Activated T-helper 1 cell treated with anti-CD3 and anti-CD28 coated beads, Interleukin-2, amount 50 U/mL, for 16 hours (primary cell): ENCODE data around the gene TRIM46.
"Not testable (repeated sequence)": the region's sequence is repeated elsewhere in the genome, so short reads cannot be mapped to it uniquely, and the experiment has no call there.

Experiments
- DNase-seq, 2 donors: peaks; one replicate each; pipeline ENCODE4 v3.0.0-alpha.2; 2020; ENCODE audit warnings: low read depth in 1 of 2, low spot score in 1 of 2

The TRIM46 gene

DNA sequence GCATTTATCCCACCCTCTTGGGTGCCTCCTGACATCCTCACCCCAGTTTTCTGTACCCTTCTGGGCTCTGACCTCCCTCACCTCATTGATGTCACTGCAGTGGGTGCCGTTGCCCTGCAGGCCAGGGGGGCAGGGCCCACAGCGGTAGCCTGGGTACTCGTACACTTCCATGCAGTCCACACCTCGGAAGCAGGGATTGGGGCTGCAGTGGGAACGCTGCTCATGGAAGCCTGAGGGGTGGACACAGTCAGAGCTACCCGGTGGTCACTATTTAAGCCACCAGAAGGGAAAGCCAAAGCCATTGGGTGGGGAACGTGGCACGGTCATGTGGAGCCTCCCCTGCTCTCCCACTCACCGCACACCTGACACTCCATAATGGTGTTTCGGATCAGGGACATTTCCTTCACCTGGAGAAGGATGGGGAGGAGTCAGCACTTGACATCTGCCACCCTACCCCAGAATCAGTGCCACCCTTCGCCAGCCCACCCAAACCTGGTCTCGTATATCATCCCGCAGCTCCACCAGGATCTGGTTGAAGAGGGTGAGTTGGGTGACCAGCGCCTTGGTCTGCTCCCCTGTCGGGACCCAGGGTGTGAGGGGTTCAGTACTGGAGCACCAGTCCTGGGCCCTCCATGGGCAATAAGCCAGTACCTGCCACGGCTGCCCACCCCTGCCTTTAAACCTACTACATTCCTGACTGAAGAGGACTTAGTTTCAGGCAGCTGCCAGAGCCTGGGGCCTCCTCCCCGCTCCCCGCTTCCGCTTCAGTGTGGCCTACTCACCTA, 29.3 kb downstream of the TRIM46 start:
- DNase-seq, result no peak

DNA sequence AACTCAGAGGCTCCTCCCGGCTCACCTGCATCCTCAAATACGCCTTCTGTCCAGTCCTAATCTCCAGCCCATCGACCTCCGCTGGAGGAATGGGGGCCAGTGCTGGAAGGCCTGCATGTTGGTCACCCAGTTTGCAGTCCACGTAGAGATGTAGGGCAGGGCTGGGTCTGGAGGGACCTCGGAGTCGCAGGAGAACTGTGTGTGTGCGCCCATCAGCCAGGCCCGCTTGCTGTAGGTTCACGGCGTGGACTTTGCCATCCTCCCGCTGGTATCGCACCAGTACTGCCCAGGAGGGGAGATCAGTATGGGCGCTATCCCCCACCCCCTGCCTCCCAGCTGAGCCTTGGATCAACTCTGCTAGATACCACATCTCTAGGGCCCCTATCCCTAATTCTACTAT, 31.4 kb downstream of the TRIM46 start:
- no peak for DNase-seq

DNA sequence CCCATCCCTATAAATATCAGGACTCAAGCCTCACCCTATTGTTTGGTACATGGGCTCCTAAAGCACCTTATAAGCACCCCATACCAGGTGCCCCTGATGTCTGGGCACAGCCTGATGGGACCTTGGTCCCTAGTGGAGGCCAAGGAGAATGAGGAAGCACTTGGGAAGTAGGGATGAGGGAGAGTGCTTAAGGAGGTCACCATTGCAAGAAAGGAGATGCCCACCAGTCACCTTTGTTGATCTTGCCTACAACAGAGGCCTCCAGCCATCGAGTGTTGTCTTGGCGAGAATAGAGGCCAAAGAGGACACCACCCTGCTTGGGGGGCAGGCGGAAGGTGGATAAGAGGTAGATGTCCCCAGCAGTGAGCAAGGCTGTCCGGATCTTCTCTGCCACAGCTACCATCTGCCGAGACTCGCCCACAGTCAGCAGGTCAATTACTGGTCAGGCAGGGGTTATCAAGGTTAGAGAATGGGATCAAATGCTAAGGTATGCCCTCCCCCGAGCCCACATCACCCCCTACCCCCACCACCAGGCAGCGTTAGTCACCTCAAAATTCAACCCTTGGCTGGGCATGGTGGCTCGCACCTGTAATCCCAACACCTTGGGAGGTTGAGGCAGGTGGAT, 32.4 kb downstream of the TRIM46 start:
- DNase-seq, result no peak

DNA sequence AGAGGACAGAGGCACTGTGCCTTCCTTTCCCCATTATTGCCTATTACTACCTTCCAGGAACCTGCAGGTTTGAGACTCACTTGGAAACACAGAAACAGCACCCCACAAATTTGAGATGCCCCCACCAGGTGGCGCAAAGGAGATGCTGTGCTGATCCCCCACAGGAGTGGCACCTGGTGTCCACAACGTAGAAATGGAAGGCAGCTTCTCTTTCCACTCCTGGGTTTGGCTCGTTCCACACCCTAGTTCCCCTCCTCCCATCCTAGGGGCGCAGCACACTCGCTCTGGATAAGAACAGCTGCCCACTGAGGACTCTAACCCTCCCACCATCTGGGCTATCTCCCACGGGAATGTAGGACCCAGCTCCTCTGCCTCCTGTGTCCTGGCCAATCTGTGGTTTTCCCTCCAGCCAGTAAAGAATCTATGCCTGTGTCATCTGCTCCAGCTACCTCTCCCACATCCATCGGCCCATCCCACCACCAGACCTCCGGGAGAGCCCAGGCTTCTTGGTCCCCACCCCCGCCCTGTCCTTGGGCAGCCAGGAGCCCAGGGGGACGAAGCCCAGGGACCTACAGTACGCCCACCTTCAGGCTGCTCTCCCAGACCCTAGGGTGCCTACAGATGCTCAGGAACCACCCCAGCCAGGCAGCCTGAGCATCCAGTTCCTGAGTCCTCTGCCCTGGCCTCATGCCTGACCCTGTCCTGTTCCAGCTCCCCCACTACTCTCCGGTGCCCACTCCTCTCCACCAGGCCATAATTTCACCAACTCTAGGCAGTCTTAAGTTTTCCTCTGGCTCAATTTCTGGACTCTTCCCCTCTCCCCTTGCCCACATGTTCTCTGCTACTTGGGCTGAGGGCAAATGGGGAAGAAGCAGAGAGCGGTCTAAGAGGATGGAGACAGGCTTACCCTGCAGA, 33.5 kb downstream of the TRIM46 start:
- DNase-seq, result peak; percentile 82 to 91

DNA sequence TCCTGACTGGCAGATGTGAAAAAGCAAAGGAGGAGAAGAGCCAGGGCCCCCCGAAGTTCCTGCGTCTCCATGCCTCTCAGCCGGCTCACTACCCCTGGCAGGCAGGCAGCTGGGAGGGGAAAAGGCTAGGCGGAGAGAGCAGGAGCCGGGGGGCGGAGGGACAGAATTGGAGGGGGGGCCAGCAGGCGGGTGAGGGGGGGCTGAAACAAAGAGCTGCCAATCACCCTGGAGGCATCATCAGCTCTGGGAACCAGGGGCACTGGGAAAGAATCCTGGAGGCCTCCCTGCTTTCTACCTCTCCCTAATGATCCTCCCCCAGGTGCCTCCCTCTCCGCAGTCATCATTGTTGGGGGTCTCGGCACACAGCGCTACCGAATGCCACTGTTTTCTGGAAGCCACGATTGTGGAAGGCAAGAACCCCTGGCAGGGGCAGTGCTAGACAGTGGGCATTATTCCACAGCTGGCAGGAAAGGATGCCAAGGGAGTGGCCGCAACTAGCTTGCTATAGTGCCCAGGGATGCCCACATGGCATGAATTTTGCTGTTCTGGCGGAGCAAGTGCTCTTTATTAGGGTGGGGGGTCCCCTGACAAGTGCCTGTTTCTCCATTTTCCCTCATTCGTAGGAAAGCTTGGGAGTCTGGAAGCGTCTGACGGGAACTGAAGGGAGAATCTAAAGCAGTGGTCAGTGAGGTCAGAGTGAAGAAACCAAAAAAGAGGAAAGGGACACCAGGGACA, 34.3 kb downstream of the TRIM46 start, which contains the start of gene THBS3:
Gene THBS3, minus strand, starts transcription at position 92 of the 735 bp plus-strand sequence. Its CDS starts 21 bp downstream, at position 71.
- DNase-seq, result no peak

DNA sequence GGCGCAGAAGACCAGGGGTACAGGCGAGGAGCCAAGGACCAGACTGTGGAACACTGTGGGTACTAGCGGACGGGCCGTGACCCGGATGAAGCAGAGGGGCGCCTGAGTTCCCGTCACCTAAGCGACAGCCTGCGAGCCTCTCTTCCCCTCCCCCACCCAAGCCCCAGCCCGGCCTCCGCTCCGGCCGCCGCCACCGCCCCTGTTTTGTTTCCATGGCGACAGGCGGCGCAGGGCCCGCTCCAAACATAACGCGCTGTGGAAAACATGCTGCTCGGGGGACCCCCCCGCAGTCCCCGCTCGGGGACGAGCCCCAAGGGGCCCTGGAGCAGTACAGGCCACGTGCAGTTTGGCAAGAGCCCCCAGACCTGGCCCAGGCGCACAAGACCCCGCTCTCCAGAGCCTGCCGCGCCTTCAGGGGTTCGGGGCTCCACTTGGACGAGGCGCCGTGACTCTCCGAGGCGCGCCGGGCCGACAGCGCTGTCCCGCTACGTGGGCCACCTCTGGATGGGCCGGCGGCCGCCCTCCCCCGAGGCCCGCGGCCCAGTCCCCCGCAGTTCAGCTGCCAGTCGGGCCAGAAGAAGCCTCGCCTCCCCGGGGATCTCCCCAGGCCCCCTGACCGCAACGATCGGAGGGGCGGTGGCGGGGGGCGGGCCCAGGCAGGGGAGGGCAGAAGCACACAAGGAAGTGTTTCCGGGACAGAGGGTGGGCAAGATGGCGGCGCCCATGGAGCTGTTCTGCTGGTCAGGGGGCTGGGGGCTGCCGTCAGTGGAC, 35.1 kb downstream of the TRIM46 start, which contains the start of gene MTX1:
Gene MTX1, plus strand, starts transcription at position 155 of the 771 bp plus-strand sequence. Its CDS starts 110 bp downstream, at position 265.
- DNase-seq, result peak; percentile 72 to 85

DNA sequence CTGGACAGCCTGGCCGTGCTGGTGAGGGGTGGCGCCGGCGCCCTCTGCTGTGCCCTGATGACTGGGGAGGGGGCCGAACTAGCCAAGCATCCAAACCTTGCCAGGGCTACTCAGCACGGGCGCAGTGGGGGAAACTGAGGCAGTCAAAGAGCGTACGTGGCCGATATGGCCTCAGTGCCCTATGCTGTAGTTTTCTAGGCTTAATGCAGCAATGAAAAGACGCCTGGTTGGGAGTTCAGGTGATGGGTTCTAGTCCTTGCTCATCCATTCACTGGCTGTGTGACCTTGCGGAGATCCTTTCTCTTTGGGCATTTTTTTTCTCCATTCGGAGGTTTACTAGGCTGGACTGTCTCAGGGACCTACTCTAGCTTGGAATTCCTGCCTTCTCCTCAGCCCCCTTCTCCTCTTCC, 35.7 kb downstream of the TRIM46 start:
- no peak for DNase-seq

DNA sequence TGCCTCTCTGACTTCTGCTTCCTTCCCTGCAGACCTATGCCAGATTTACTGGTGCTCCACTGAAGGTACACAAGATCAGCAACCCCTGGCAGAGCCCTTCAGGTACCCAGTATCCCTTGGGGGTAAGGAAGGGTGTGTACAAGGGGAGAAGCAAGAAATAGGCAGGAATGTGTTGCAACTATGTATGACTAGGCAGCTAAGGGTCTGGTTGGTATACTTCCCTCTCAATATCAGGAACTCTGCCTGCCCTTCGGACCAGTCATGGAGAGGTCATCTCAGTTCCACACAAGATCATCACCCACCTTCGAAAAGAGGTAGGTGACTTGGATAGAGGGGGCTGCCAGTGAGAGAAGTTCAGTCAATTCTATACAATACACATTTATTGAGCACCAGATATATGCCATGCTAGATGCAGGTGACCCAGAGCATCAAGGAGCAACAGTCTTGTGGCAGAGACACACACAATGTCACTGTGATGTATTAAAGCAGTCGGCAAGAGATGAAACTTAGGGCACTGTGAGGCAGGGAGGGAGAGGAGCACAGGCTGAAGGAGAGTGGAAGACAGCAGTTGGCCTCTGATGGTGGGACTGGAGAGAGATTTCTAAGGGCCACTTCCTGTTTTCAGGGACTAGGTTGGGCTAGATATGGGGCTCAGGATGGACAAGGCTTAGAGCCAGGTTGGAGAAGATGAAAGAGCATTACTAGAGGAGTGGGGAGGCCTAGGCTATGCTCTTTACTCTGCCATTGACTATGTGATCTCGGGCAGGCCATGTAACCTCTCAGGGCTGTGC, 36.9 kb downstream of the TRIM46 start:
- no peak for DNase-seq

DNA sequence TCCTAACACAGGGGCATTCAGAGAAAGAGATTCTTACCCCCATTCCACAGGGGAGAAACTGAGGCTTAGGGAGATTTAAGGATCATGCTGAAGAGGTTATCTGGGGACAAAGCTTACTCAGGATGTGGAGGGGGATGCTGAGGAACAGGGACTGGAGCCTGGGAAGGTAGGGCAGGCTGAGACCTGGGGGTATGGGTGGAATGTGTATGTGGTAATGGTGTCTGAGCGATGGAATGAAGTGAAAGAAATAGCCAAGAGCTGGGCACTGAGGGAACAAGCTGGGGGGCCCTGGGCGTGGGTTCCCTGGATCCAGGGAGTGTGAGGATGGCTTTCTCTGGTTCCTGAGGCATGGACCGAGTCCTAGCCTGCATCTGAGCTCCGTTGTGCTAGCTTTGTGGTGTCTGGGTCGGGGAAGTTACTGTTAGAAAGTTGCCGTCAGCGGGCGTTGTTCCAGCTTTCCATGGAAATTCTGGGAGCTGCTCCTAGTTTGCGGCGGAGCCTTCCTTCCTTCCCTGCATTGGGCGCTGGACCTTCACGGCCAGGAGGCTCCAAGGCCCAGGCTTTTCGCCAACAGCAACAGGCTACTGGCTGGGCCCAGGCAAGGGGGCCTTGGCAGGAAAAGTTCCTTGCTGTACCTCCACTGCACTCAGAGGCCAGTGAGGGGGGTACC, 37.9 kb downstream of the TRIM46 start:
- DNase-seq, result not testable (repeated sequence)

DNA sequence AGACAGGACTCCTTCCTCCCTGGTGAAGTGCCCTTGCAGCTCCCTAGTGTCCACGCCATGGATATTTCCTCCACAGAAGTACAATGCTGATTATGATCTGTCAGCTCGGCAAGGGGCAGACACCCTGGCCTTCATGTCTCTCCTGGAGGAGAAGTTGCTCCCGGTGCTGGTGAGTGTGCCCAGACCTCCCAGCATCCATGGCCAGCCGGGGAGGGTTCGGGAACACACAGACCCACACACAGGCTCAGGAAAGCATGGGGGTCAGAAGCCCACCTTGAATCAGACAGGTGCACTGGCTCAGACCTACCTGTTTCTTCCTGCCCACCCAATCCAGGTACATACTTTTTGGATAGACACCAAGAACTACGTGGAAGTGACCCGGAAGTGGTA, 38.4 kb downstream of the TRIM46 start:
- DNase-seq, result not testable (repeated sequence)

DNA sequence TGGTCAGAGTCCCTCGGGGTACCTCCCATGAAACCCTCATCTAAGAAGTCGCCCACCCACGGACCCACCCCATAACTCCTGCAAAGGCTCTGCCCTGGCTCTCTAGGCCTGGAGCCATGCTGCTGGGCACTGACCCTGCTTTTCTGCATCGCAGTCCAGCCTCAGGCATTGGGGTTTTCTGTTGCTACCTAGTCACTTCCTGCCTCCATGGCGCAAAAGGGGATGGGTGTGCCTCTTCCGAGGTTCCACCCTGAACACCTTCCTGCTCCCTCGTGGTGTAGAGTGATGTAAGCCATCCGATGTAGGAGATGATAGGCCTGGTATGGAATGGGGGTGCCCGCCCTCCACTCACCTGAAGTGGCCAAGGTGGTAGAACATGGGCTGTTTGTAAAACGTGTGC, 41.1 kb downstream of the TRIM46 start:
- not testable (repeated sequence) for DNase-seq

DNA sequence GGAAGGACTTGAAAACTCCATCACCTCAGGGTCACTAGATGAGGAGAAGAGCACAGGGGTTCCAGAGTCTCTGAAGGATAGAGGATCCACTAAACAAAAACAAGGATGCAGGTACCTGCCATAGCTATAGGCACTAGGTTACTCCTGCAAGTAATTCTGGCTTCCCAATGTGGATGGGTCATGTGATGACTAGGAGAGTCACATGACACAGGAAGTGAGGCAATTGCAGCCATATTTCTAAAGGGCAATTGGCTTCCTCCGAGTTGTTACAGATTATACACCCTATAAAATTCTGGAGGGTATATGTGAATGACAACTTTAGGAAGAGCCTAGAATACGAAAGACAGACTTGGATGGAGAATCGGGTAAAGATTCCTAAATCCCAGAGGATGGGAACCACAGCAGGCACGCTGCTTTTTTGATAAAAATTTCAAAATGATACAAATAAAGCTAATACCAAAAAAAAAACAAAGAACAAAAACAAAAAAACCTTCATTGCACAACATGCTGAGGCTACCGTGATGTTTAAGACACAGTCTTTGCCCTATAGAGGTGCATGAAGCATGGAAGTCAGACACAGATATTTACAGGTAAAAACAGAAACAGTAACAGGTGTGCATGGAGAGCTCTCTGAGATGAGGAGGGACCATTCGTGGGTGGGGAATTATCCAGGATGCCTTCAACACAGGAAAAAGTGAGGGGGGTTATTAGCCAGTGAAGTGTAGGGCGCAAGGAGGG, 45.4 kb downstream of the TRIM46 start:
- no peak for DNase-seq

DNA sequence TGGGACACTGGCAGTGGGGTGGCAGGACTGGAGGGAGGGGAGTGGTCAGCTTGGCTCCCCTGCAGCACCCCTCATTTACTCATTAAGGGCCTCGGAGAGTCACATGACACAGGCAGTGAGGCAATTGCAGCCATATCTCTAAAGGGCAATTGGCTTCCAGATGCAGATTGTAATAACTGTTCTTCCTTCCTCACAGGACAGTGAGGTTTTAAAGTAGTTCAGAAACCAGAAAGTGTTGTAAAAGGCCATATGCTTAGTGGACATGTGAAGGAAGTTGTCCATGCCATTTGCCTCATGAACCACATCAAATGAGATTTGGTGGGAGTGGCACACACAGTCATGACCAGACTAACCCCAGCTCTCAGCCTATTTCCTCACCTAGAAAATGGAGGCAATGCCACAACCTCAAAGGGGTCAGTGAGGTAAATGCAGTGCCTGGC, 46.0 kb downstream of the TRIM46 start:
- DNase-seq, result no peak

DNA sequence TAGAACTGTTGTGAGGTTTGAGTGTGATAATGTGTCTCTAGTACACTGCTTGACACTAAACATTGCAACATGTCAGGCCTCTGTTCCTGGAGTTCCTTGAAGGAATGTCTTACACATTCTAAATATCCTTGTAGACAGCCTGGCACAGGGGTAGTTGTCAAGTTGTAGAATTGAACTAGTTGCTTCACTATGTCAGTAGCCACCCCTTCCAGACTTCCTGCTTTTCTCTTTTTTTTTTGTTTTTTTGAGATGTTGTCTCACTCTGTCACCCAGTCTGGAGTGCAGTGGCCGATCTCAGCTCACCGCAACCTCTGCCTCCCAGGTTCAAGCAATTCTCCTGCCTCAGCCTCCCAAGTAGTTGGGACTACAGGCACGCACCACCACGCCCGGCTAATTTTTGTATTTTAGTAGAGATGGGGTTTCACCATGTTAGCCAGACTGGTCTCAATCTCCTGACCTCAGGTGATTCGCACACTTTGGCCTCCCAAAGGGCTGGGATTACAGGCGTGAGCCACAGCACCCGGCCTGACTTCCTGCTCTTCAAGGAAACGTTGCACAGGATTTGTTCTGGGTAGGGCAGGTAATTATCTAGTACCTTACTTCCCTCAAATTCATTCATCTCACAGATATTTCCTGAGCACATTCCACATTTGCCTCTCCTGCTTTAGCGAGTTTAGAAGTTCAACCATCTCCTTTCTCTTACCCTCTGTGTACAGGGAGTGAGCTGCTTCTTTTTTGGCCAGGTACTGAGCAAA, 46.7 kb downstream of the TRIM46 start:
- not testable (repeated sequence) for DNase-seq

DNA sequence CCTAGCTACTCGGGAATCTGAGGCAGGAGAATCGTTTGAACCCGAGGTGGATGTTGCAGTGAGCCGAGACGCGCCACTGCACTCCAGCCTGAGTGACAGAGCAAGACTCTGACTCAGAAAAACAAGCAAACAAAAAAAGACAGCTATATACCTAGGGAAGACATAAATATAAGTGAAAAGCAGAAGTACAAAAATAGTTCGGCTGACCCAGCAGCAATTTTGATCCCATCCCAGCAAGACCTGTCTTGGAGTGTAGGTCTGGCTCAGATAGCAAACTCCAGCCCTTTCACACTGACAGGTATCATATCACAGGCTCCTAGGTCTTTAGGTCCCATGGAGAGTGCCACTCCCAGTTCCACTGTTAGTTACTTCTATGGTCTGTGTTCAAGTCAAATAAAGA, 49.4 kb downstream of the TRIM46 start:
- no peak for DNase-seq

DNA sequence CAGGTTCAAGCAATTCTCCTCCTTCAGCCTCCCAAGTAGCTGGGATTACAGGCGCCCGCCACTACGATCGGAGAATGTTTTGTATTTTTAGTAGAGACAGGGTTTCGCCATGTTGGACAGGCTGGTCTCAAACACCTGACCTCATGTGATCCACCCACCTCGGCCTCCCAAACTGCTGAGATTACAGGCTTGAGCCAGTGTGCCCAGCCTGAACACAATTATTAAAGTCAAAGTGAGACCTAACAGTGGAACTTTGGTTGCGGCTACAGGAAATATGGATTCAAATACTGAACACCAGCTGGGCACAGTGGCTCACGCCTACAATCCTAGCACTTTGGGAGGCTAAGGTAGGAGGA, 51.7 kb downstream of the TRIM46 start:
- DNase-seq, result not testable (repeated sequence)

DNA sequence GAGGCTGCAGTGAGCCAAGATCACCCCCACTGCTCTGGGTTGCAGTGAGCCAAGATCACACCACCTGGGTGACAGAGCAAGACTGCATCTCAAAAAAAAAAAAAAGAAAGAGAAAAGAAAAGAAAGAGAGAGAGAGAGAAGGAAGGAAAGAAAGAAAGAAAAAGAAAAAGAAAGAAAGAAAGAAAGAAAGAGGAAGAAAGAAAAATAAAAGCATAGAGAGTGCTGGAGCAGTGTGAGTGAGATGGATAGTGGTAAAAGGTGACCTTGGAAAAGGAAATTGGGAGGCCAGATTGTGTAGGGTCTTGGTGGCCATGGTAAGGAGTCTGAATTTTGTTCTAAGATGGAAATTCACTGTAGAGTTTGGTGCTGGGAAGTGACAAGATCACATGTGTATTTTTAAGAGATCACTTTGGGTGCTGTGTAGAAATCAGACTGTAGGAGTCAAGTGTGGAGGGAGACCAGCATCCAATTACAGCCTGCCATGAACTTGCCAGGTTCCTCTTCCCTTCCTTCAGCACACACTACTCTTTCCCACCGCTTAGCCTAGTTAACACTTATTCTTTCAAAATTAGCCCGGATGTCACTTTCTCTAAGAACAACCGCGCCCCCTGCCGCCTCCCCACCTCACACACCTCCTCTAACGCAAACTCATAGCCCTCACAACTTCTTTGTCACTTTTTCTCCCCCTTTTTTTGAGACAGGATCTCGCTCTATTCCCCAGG, 52.7 kb downstream of the TRIM46 start:
- peak; percentile 73 to 81 for DNase-seq
